Neural cell (in vitro differentiated cells): Measurements from ENCODE around the gene CD180.

Experiments used
- EZH2 ChIP-seq: fragments of 200-600, 300-800 bp; shearing (Covaris generic), sonication (generic); IDR thresholded peaks from 2 replicates; pipeline ENCODE4 v1.6.1; 2014; ENCODE audit warnings: antibody characterized with exemption, low read length, borderline replicate concordance, mild to moderate bottlenecking; ENCODE audit not compliant: insufficient read depth, poor library complexity, severe bottlenecking
- MXI1 ChIP-seq: fragments of 450-650 bp; conservative IDR thresholded peaks from 2 replicates; pipeline ENCODE4 v1.6.1; 2014; ENCODE audit warnings: antibody characterized with exemption, mild to moderate bottlenecking; ENCODE audit not compliant: poor library complexity, severe bottlenecking
- POLR2AphosphoS5 ChIP-seq: IDR thresholded peaks from 2 replicates; pipeline ENCODE4 v1.6.1; 2012
- REST ChIP-seq: IDR thresholded peaks from 2 replicates; pipeline ENCODE4 v1.6.1; 2012; ENCODE audit warnings: borderline replicate concordance
- SMC3 ChIP-seq: fragments of 450-650 bp; conservative IDR thresholded peaks from 2 replicates; pipeline ENCODE4 v1.6.1; 2014; ENCODE audit warnings: antibody characterized with exemption, mild to moderate bottlenecking, moderate library complexity; ENCODE audit not compliant: poor library complexity
- TF ChIP-seq, protein P1 (sequence below): fragments of 450-650 bp; IDR thresholded peaks from 2 replicates; pipeline ENCODE4 v1.5.1; 2014; ENCODE audit warnings: antibody characterized with exemption, mild to moderate bottlenecking, moderate library complexity; ENCODE audit not compliant: poor library complexity, severe bottlenecking

DNA sequence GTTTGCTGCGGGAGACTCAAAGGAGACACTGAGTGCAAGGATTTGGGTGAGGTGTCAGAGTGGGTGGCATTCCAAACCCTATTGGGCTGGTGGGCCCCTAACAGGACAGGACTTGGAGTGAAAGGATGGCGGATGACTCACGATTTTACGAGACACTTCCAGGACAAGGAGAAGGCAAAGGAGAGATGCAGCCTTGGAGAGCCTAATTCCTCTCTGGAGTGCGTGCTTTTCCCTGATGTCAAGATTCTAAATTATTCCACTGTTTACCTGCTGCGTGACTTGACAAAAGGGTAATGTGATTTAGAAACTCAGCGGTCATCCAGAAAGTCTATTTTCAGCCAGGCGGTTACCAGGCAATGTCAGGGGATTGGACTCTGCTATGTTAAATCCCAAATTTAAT lies 41.6 kb upstream of the CD180 start:
- TF ChIP-seq SMC3, result no peak
- no peak for TF ChIP-seq POLR2AphosphoS5
- TF ChIP-seq, protein P1, sequence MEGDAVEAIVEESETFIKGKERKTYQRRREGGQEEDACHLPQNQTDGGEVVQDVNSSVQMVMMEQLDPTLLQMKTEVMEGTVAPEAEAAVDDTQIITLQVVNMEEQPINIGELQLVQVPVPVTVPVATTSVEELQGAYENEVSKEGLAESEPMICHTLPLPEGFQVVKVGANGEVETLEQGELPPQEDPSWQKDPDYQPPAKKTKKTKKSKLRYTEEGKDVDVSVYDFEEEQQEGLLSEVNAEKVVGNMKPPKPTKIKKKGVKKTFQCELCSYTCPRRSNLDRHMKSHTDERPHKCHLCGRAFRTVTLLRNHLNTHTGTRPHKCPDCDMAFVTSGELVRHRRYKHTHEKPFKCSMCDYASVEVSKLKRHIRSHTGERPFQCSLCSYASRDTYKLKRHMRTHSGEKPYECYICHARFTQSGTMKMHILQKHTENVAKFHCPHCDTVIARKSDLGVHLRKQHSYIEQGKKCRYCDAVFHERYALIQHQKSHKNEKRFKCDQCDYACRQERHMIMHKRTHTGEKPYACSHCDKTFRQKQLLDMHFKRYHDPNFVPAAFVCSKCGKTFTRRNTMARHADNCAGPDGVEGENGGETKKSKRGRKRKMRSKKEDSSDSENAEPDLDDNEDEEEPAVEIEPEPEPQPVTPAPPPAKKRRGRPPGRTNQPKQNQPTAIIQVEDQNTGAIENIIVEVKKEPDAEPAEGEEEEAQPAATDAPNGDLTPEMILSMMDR, result no peak
- no peak for TF ChIP-seq REST
- no peak for TF ChIP-seq EZH2
- TF ChIP-seq MXI1, result no peak
